ENCODE results near the gene PRKCE.

PRKCE gene

GRCh38 chr2:45651415-45652089 is at the start of gene PRKCE:
Gene PRKCE (plus strand): TSS chr2:45651675.
- DNase-seq (ENCODE audit: low read depth, low spot score) = no peak

- DNase-seq (ENCODE audit: low read depth, low spot score) = no peak
Measured at GRCh38 chr2:45602624-45603023, 48.9 kb upstream of the PRKCE start.

GRCh38 chr2:45605116-45605515 is 46.4 kb upstream of the PRKCE start:
- no peak for DNase-seq (ENCODE audit: low read depth, low spot score)

GRCh38 chr2:45606796-45607195 is 44.7 kb upstream of the PRKCE start:
- no peak for DNase-seq (ENCODE audit: low read depth, low spot score)

- DNase-seq (ENCODE audit: low read depth, low spot score) = peak; percentile 37
Measured at GRCh38 chr2:45607701-45608100, 43.8 kb upstream of the PRKCE start.

GRCh38 chr2:45610281-45611019 is 41.0 kb upstream of the PRKCE start:
- peak; percentile 84 for DNase-seq (ENCODE audit: low read depth, low spot score)

- peak; percentile 97 for DNase-seq (ENCODE audit: low read depth, low spot score)
Measured at GRCh38 chr2:45611020-45611859, 40.2 kb upstream of the PRKCE start, which contains the start of gene SRBD1. Gene SRBD1 (minus strand): TSS chr2:45611267. CDS start chr2:45605441, 5,826 bp downstream.

GRCh38 chr2:45612285-45612684 is 39.2 kb upstream of the PRKCE start:
- no peak for DNase-seq (ENCODE audit: low read depth, low spot score)

GRCh38 chr2:45612731-45613130 is 38.7 kb upstream of the PRKCE start:
- no peak for DNase-seq (ENCODE audit: low read depth, low spot score)

GRCh38 chr2:45614330-45614729 is 37.1 kb upstream of the PRKCE start:
- DNase-seq (ENCODE audit: low read depth, low spot score) = no peak

GRCh38 chr2:45614871-45615415 is 36.5 kb upstream of the PRKCE start:
- DNase-seq (ENCODE audit: low read depth, low spot score) = no peak

GRCh38 chr2:45616658-45617411 is 34.6 kb upstream of the PRKCE start:
- DNase-seq (ENCODE audit: low read depth, low spot score) = peak; percentile 18

GRCh38 chr2:45617496-45617895 is 34.0 kb upstream of the PRKCE start:
- no peak for DNase-seq (ENCODE audit: low read depth, low spot score)

- no peak for DNase-seq (ENCODE audit: low read depth, low spot score)
Measured at GRCh38 chr2:45622336-45623075, 29.0 kb upstream of the PRKCE start.

GRCh38 chr2:45623098-45623497 is 28.4 kb upstream of the PRKCE start:
- DNase-seq (ENCODE audit: low read depth, low spot score) = no peak

- no peak for DNase-seq (ENCODE audit: low read depth, low spot score)
Measured at GRCh38 chr2:45625824-45626223, 25.7 kb upstream of the PRKCE start.

- no peak for DNase-seq (ENCODE audit: low read depth, low spot score)
Measured at GRCh38 chr2:45626387-45627221, 24.9 kb upstream of the PRKCE start.

GRCh38 chr2:45627911-45628310 is 23.6 kb upstream of the PRKCE start:
- peak; percentile 73 for DNase-seq (ENCODE audit: low read depth, low spot score)

GRCh38 chr2:45629971-45630370 is 21.5 kb upstream of the PRKCE start:
- no peak for DNase-seq (ENCODE audit: low read depth, low spot score)

GRCh38 chr2:45631319-45631718 is 20.2 kb upstream of the PRKCE start:
- DNase-seq (ENCODE audit: low read depth, low spot score) = no peak
